ENCODE measurements around the gene ITSN2.

ITSN2 gene

DNA sequence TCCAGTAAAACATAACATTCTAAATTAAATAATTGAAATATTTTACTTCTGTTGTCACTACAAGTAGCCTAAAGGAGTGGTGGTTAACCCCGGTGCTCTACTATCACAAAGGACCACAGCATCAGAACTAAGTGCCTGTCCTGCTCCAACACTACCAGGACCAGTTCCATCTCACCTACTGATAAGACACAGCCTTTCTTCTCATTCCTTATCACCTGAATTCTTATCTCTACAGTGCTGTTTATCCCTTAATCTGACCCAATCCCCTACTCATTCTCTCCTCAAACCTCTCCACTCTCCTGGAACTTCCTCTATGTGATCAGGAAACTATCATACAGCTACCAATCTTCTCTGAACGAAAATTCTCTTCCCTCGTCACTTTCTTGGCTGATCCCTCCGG is 80.2 kb downstream of the ITSN2 start:
- Histone ChIP-seq H3K4me3 (ENCODE audit: low read length) (no peak overlapping the region), H3K36me3 (ENCODE audit: insufficient read depth, low read depth, low read length) (no peaks in the 10 kb centered on the region; the same call in 1 of the 2 replicates), H3K4me1 (ENCODE audit: insufficient read depth, low read length) (no peaks in the 10 kb centered on the region), H3K9ac (ENCODE audit: low read depth, low read length) (no peak overlapping the region), H3K27ac (ENCODE audit: low read length) (no peak overlapping the region), H3K9me3 (ENCODE audit: insufficient read depth, low read depth, low read length) (no peaks in the 10 kb centered on the region), H3K27me3 (ENCODE audit: insufficient read depth, low read length) (no peaks in the 10 kb centered on the region)

DNA sequence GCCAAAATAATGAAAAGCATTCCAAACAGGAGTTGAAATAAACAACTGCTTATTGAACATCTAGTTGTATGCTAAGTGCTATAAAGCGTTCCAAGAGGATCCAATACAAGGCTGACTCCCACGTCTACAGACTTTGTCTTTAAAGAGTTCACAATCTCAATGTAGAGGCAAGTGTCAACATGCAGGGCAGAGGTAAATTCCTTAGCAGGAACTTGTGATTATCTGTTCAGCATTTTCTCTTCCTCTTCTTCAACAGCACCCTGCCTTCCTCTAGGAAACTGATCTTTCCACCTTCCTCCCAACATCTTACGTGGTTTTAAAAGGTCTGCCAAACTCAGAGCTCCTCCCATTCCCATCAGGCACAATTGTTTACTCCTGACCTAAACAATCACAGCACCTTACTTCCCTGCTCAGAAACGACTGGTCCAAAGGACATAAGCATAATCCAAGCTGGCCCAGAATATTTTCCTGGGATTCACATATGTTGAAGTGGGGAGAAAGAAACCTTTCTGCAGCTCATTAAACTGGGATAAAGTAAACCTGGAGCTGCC is 83.9 kb downstream of the ITSN2 start:
- Histone ChIP-seq H3K9ac (ENCODE audit: low read depth, low read length) (no peak overlapping the region), H3K4me3 (ENCODE audit: low read length) (no peak overlapping the region), H3K9me3 (ENCODE audit: insufficient read depth, low read depth, low read length) (no peaks in the 10 kb centered on the region), H3K36me3 (ENCODE audit: insufficient read depth, low read depth, low read length) (no peaks in the 10 kb centered on the region; the same call in 1 of the 2 replicates), H3K27ac (ENCODE audit: low read length) (no peak overlapping the region), H3K27me3 (ENCODE audit: insufficient read depth, low read length) (no peaks in the 10 kb centered on the region), H3K4me1 (ENCODE audit: insufficient read depth, low read length) (no peaks in the 10 kb centered on the region)

DNA sequence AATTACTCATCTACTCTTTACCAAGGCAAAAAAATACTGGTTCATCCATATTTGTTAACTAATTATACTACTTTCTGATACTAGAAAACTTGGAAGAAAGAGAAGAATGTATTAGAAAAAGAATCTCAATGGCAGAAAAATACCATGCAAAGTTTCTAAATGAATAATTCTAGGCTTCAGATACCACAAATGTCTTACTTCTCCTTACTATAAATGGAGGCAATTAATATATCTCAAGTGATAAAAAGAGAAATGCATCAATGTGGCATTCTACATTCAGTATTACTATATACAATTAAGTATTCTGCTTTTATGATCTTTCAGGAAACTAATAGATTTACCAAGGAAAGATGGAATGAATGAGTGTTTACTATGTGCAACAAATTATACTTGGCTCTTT is 85.5 kb downstream of the ITSN2 start:
- Histone ChIP-seq H3K9ac (ENCODE audit: low read depth, low read length) (no peak overlapping the region), H3K36me3 (ENCODE audit: insufficient read depth, low read depth, low read length) (no peaks in the 10 kb centered on the region; the same call in 1 of the 2 replicates), H3K4me3 (ENCODE audit: low read length) (no peak overlapping the region), H3K27ac (ENCODE audit: low read length) (no peak overlapping the region), H3K9me3 (ENCODE audit: insufficient read depth, low read depth, low read length) (no peaks in the 10 kb centered on the region), H3K4me1 (ENCODE audit: insufficient read depth, low read length) (no peaks in the 10 kb centered on the region), H3K27me3 (ENCODE audit: insufficient read depth, low read length) (no peaks in the 10 kb centered on the region)

DNA sequence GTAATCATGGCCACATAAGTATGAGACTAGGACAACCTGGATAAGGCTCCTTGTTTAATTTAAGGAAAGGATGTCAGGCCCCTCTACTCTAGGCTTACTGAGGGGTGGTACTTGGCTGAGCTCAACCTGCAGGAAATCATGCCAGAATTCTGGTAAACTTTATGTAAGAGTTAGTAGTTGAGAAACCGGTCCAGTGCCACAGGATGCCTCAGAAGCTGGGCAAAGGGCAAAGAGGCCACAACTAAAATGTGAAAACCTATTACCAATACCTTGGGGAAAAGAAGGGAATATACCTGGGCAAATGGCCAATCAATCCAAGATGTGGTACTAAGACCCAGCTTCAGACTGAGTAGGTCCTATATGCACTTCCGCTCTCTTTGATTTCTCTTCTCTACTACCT is 86.7 kb downstream of the ITSN2 start:
- no peaks in the 10 kb centered on the region for H3K4me1 ChIP-seq (ENCODE audit: insufficient read depth, low read length)
- no peaks in the 10 kb centered on the region; the same call in 1 of the 2 replicates for H3K36me3 ChIP-seq (ENCODE audit: insufficient read depth, low read depth, low read length)

DNA sequence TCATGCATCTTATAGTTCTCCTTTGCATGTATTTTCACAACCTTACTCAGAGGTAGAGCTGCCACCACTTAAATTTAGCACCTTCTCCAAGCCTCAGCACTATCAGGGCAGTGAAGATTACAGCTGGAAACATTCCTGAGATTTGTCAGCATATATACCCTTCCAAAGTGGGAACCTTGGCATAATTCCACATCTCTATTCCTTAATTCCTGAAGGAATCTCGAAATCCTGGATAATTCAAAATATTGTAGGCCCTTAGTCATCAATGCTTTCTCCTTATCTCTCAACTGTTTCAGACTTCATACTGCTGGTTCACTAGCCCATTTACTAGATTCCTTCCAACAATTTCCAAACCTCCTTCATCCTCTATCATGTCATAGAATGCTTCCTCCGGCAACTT is 87.4 kb downstream of the ITSN2 start:
- no peaks in the 10 kb centered on the region for H3K9me3 ChIP-seq (ENCODE audit: insufficient read depth, low read depth, low read length)
- no peak overlapping the region for H3K27ac ChIP-seq (ENCODE audit: low read length)
- H3K36me3 ChIP-seq (ENCODE audit: insufficient read depth, low read depth, low read length), result no peaks in the 10 kb centered on the region; the same call in 1 of the 2 replicates
- no peaks in the 10 kb centered on the region for H3K4me1 ChIP-seq (ENCODE audit: insufficient read depth, low read length)
- H3K27me3 ChIP-seq (ENCODE audit: insufficient read depth, low read length), result no peaks in the 10 kb centered on the region
- H3K4me3 ChIP-seq (ENCODE audit: low read length), result no peak overlapping the region
- no peak overlapping the region for H3K9ac ChIP-seq (ENCODE audit: low read depth, low read length)

More for the DNA sequence above, 86.7 kb downstream of the ITSN2 start:
- no peaks in the 10 kb centered on the region for H3K27me3 ChIP-seq (ENCODE audit: insufficient read depth, low read length)
- H3K4me3 ChIP-seq (ENCODE audit: low read length), result no peak overlapping the region
- no peak overlapping the region for H3K9ac ChIP-seq (ENCODE audit: low read depth, low read length)
- no peak overlapping the region for H3K27ac ChIP-seq (ENCODE audit: low read length)
- H3K9me3 ChIP-seq (ENCODE audit: insufficient read depth, low read depth, low read length), result no peaks in the 10 kb centered on the region

GRCh38 chr2:24272161-24272802 is 88.1 kb downstream of the ITSN2 start:
- Histone ChIP-seq H3K4me1 (ENCODE audit: insufficient read depth, low read length) (no peaks in the 10 kb centered on the region), H3K27ac (ENCODE audit: low read length) (no peak overlapping the region), H3K9me3 (ENCODE audit: insufficient read depth, low read depth, low read length) (no peaks in the 10 kb centered on the region), H3K36me3 (ENCODE audit: insufficient read depth, low read depth, low read length) (no peaks in the 10 kb centered on the region; the same call in 1 of the 2 replicates), H3K9ac (ENCODE audit: low read depth, low read length) (no peak overlapping the region), H3K27me3 (ENCODE audit: insufficient read depth, low read length) (no peaks in the 10 kb centered on the region), H3K4me3 (ENCODE audit: low read length) (no peak overlapping the region)

- Histone ChIP-seq H3K4me3 (ENCODE audit: low read length) (no peak overlapping the region), H3K36me3 (ENCODE audit: insufficient read depth, low read depth, low read length) (no peaks in the 10 kb centered on the region), H3K27me3 (ENCODE audit: insufficient read depth, low read length) (no peaks in the 10 kb centered on the region), H3K27ac (ENCODE audit: low read length) (no peak overlapping the region), H3K9ac (ENCODE audit: low read depth, low read length) (no peak overlapping the region), H3K4me1 (ENCODE audit: insufficient read depth, low read length) (no peaks in the 10 kb centered on the region), H3K9me3 (ENCODE audit: insufficient read depth, low read depth, low read length) (no peaks in the 10 kb centered on the region)
Measured at GRCh38 chr2:24269265-24269664, 91.1 kb downstream of the ITSN2 start.

DNA sequence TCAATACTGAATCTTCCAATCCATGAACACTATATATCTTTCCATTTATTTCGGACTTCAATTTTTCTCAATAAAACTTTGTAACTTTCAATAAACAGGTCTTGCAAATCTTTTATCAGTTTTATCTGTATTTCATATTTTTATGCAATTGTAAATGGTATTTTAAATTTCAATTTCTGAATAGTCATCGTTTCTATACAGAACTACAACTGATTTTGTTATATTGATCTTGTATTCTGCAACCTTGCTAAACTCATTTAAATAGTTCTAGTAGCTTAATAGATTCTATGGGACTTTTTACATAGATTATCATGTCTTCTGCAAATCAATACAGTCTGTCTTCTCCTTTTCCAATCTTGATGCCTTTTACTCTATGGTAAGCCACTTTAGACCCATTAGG is 95.1 kb downstream of the ITSN2 start:
- no peak overlapping the region for H3K4me3 ChIP-seq (ENCODE audit: low read length)
- H3K4me1 ChIP-seq (ENCODE audit: insufficient read depth, low read length), result no peaks in the 10 kb centered on the region
- H3K9me3 ChIP-seq (ENCODE audit: insufficient read depth, low read depth, low read length), result no peaks in the 10 kb centered on the region
- H3K27ac ChIP-seq (ENCODE audit: low read length), result no peak overlapping the region
- H3K27me3 ChIP-seq (ENCODE audit: insufficient read depth, low read length), result no peaks in the 10 kb centered on the region
- H3K36me3 ChIP-seq (ENCODE audit: insufficient read depth, low read depth, low read length), result no peaks in the 10 kb centered on the region
- no peak overlapping the region for H3K9ac ChIP-seq (ENCODE audit: low read depth, low read length)

GRCh38 chr2:24262421-24262970 is 97.8 kb downstream of the ITSN2 start:
- Histone ChIP-seq H3K4me1 (ENCODE audit: insufficient read depth, low read length) (no peaks in the 10 kb centered on the region), H3K4me3 (ENCODE audit: low read length) (no peak overlapping the region), H3K27me3 (ENCODE audit: insufficient read depth, low read length) (no peaks in the 10 kb centered on the region), H3K9ac (ENCODE audit: low read depth, low read length) (no peak overlapping the region), H3K9me3 (ENCODE audit: insufficient read depth, low read depth, low read length) (no peaks in the 10 kb centered on the region), H3K36me3 (ENCODE audit: insufficient read depth, low read depth, low read length) (no peaks in the 10 kb centered on the region), H3K27ac (ENCODE audit: low read length) (no peak overlapping the region)

DNA sequence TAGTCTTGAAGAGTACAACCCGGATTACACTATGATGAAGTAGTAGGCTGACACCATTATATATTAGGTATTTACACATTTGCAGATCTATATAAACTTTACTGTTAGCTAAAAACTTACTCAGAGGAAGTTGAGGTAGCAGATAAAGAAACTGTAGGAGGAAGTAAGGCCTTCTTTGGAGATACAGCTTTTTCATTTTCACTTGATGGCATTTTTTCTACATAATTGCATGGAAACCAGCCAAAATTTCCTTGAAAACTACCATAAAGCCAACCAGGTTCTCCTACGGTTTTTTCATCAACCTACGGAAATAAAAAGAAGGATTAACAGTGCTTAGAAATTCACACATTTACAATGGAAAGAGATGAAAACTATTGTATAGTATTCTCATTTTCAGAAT is 98.9 kb downstream of the ITSN2 start:
- H3K36me3 ChIP-seq (ENCODE audit: insufficient read depth, low read depth, low read length), result no peaks in the 10 kb centered on the region
- no peak overlapping the region for H3K9ac ChIP-seq (ENCODE audit: low read depth, low read length)
- no peak overlapping the region for H3K4me3 ChIP-seq (ENCODE audit: low read length)
- no peaks in the 10 kb centered on the region for H3K27me3 ChIP-seq (ENCODE audit: insufficient read depth, low read length)
- no peak overlapping the region for H3K27ac ChIP-seq (ENCODE audit: low read length)
- no peaks in the 10 kb centered on the region for H3K9me3 ChIP-seq (ENCODE audit: insufficient read depth, low read depth, low read length)
- no peaks in the 10 kb centered on the region for H3K4me1 ChIP-seq (ENCODE audit: insufficient read depth, low read length)

- Histone ChIP-seq H3K36me3 (ENCODE audit: insufficient read depth, low read depth, low read length) (no peaks in the 10 kb centered on the region), H3K27me3 (ENCODE audit: insufficient read depth, low read length) (no peaks in the 10 kb centered on the region), H3K4me3 (ENCODE audit: low read length) (no peak overlapping the region), H3K9ac (ENCODE audit: low read depth, low read length) (no peak overlapping the region), H3K27ac (ENCODE audit: low read length) (no peak overlapping the region), H3K9me3 (ENCODE audit: insufficient read depth, low read depth, low read length) (no peaks in the 10 kb centered on the region), H3K4me1 (ENCODE audit: insufficient read depth, low read length) (no peaks in the 10 kb centered on the region)
Measured at GRCh38 chr2:24259316-24259715, 101.0 kb downstream of the ITSN2 start.

- no peaks in the 10 kb centered on the region for H3K9me3 ChIP-seq (ENCODE audit: insufficient read depth, low read depth, low read length)
- no peaks in the 10 kb centered on the region for H3K27me3 ChIP-seq (ENCODE audit: insufficient read depth, low read length)
- H3K36me3 ChIP-seq (ENCODE audit: insufficient read depth, low read depth, low read length), result 0 out of 2 replicates have a peak, but pooled peaks cover 4% of the 10 kb centered on the region
- no peak overlapping the region for H3K27ac ChIP-seq (ENCODE audit: low read length)
- H3K9ac ChIP-seq (ENCODE audit: low read depth, low read length), result no peak overlapping the region
- H3K4me1 ChIP-seq (ENCODE audit: insufficient read depth, low read length), result no peaks in the 10 kb centered on the region
- no peak overlapping the region for H3K4me3 ChIP-seq (ENCODE audit: low read length)
Measured at GRCh38 chr2:24258718-24259117, 101.6 kb downstream of the ITSN2 start.

All from iPS-20b (cell line).